ENCODE measurements around the gene KCNK3.

- TF ChIP-seq CTCF (IDR thresholded peaks at IDR 0.05) (no peak), POLR2A (IDR thresholded peaks at IDR 0.05) (no peak)
These were observed 20.8 kb upstream of the KCNK3 start for GRCh38 chr2:26671691-26672090.

Data from thyroid gland (tissue), 4 donors.